Spleen (tissue), 11 donors: ENCODE measurements around the gene PRDM16. TPM values are rescaled to one million over a fixed set of nuclear protein-coding genes. Genes with fewer than 3 reads are reported as not detected.

Experiments
- DNase-seq: peaks from one replicate; pipeline ENCODE4 v3.0.0-alpha.2; 2020
- H3K27ac ChIP-seq, 8 donors: fragments of 200-600 bp; sonication (generic) in 7 of 8; 1 replicate in 4 of 8; 2 replicates in 4 of 8; pipeline versions ENCODE4 v1.5.0 to v1.8.0; 2016 to 2021; ENCODE audit warnings: inconsistent platforms in 4 of 8, mild to moderate bottlenecking in 4 of 8, moderate library complexity in 1 of 8
- H3K27me3 ChIP-seq, 7 donors: fragments of 200-600 bp; sonication (generic) in 6 of 7; replicated peaks in 1 of 7; 1 replicate in 4 of 7; 2 replicates in 3 of 7; pipeline versions ENCODE4 v1.5.0 to v1.8.0; 2016 to 2021; ENCODE audit warnings: inconsistent platforms in 3 of 7, mild to moderate bottlenecking in 1 of 7
- H3K36me3 ChIP-seq, 6 donors: fragments of 200-600 bp; sonication (generic) in 5 of 6; 1 replicate in 4 of 6; 2 replicates in 2 of 6; pipeline versions ENCODE4 v1.5.0 to v1.8.0; 2016 to 2021; ENCODE audit warnings: inconsistent platforms in 2 of 6
- H3K4me1 ChIP-seq, 6 donors: fragments of 200-600 bp; sonication (generic) in 5 of 6; 1 replicate in 3 of 6; 2 replicates in 3 of 6; pipeline versions ENCODE4 v1.5.0 to v1.8.0; 2016 to 2021; ENCODE audit warnings: inconsistent platforms in 3 of 6
- H3K4me3 ChIP-seq, 8 donors: fragments of 200-600 bp; sonication (generic) in 7 of 8; 1 replicate in 4 of 8; 2 replicates in 4 of 8; pipeline versions ENCODE4 v1.5.0 to v1.8.0; 2016 to 2021; ENCODE audit warnings: inconsistent platforms in 4 of 8, mild to moderate bottlenecking in 4 of 8, moderate library complexity in 2 of 8
- H3K9me3 ChIP-seq, 8 donors: fragments of 200-600 bp; sonication (generic) in 7 of 8; 1 replicate in 4 of 8; 2 replicates in 4 of 8; pipeline versions ENCODE4 v1.5.0 to v1.8.0; 2016 to 2021; ENCODE audit warnings: inconsistent platforms in 4 of 8
- CTCF ChIP-seq, 11 experiments: fragments of 200-600 bp in 7 of 11; fragments of 450-650 bp in 4 of 11; sonication (generic) in 4 of 11; IDR thresholded peaks in 8 of 11; conservative IDR thresholded peaks in 3 of 11; 1 replicate in 7 of 11; 2 replicates in 4 of 11; pipeline versions ENCODE4 v1.4.0 to v1.8.0; 2016 to 2021; ENCODE audit warnings: antibody characterized with exemption in 11 of 11, inconsistent platforms in 4 of 11, mild to moderate bottlenecking in 1 of 11
- POLR2A ChIP-seq, 3 donors: fragments of 450-650 bp; IDR thresholded peaks; one replicate each; pipeline ENCODE4 v1.5.1; 2017; ENCODE audit warnings: antibody characterized with exemption in 3 of 3, mild to moderate bottlenecking in 1 of 3
- POLR2AphosphoS5 ChIP-seq, 3 donors: sonication (generic); formaldehyde crosslinking; IDR thresholded peaks; one replicate each; pipeline ENCODE4 v1.5.1; 2017; ENCODE audit warnings: antibody characterized with exemption in 3 of 3
- WGBS, 5 donors: extraction: QIAGEN DNeasy Blood & Tissue Kit in 3 of 5; methylation state at CpG; one replicate each; pipeline versions ENCODE4 v1.1.5 to v1.1.7; 2013 to 2018; 5-methylcytosine and 5-hydroxymethylcytosine counted together
- intact Hi-C: fragments of 100-400 bp; cut with DNase I; formaldehyde crosslinking; loops from one replicate; pipeline ENCODE4 v1.15.0; 2023; ENCODE audit warnings: low total_unique reads
- polyA plus RNA-seq, 3 donors: library from polyadenylated mRNA; stranded (reverse); fragments of 200-250 nt; gene quantifications; one replicate each; pipeline ENCODE4 v1.2.1, GENCODE V29; 2013
- total RNA-seq, 7 donors: library from RNA; depleted of rRNA in 3 of 7; stranded (reverse); fragments of >200 nt in 3 of 7; fragmentation: NEBNext Ultra II Directional in 4 of 7; extraction: Animal tissue kit (Norgen Biotek cat#: 25700) in 4 of 7; gene quantifications; one replicate each; pipeline versions ENCODE4 v1.1.0 to v1.2.1, GENCODE V29; 2016 to 2021
- donor health status: healthy with polysubstance abuse.
- donor health status: DM: no; HTN: no; CAD: no; lungs with moderate emphysema.
- donor health status: DM: no; HTN: no; CAD: no.
- donor health status: Bipolar disorder and iron deficiency.
- donor health status: healthy.
- donor health status: DM: no; HTN: no; CAD: no.
- donor health status: DM: yes; HTN: yes; CAD: no.

The PRDM16 gene
- total and polyA plus RNA-seq, 10 donors: 0.43 to 3.2 (median 1.4) TPM

GRCh38 chr1:3251807-3252428 is 182.9 kb downstream of the PRDM16 start:
- 71 to 85% (median 78%) methylated on average over 13 to 17 of the region's 17 CpGs for WGBS, 5 donors
- DNase-seq: no peak
- Histone ChIP-seq H3K27ac (no peak overlapping the region), H3K9me3 (peaks cover 0 to 3% (median 0%) of the 10 kb centered on the region in 8 donors), H3K36me3 (no peaks in the 10 kb centered on the region), H3K4me1 (peaks cover 0 to 21% (median 9%) of the 10 kb centered on the region in 6 donors), H3K27me3 (peaks cover 0 to 57% (median 8%) of the 10 kb centered on the region in 7 donors), H3K4me3 (no peak overlapping the region)
- no peak for TF ChIP-seq POLR2AphosphoS5 (IDR thresholded peaks at IDR 0.05)
- TF ChIP-seq CTCF (IDR thresholded peaks at IDR 0.05 in 8 of 11, conservative IDR thresholded peaks at IDR 0.05 in 3 of 11): no peak
- TF ChIP-seq POLR2A (IDR thresholded peaks at IDR 0.05): no peak
- intact Hi-C loops: no loop called here

GRCh38 chr1:3255680-3256079 is 186.7 kb downstream of the PRDM16 start:
- Histone ChIP-seq H3K4me3 (no peak overlapping the region), H3K27ac (no peak overlapping the region), H3K27me3 (peaks cover 0 to 30% (median 0%) of the 10 kb centered on the region in 7 donors), H3K36me3 (no peaks in the 10 kb centered on the region), H3K9me3 (peaks cover 0 to 3% (median 0%) of the 10 kb centered on the region in 8 donors), H3K4me1 (no peaks in the 10 kb centered on the region)
- intact Hi-C loops: no loop called here
- 92 to 95% (median 94%) methylated on average over 11 to 15 of the region's 15 CpGs for WGBS, 5 donors
- no peak for DNase-seq
- TF ChIP-seq POLR2A (IDR thresholded peaks at IDR 0.05): no peak
- no peak for TF ChIP-seq POLR2AphosphoS5 (IDR thresholded peaks at IDR 0.05)
- no peak for TF ChIP-seq CTCF (IDR thresholded peaks at IDR 0.05 in 8 of 11, conservative IDR thresholded peaks at IDR 0.05 in 3 of 11)

GRCh38 chr1:3257788-3258187 is 188.8 kb downstream of the PRDM16 start:
- Histone ChIP-seq H3K27me3 (peaks cover 0 to 23% (median 0%) of the 10 kb centered on the region in 7 donors), H3K9me3 (peaks cover 0 to 3% (median 0%) of the 10 kb centered on the region in 8 donors), H3K4me3 (no peak overlapping the region), H3K27ac (no peak overlapping the region), H3K36me3 (no peaks in the 10 kb centered on the region), H3K4me1 (no peaks in the 10 kb centered on the region)
- 90 to 99% (median 93%) methylated on average over 4 of the region's 4 CpGs for WGBS, 5 donors
- DNase-seq: no peak
- intact Hi-C loops: no loop called here
- no peak for TF ChIP-seq POLR2AphosphoS5 (IDR thresholded peaks at IDR 0.05)
- no peak for TF ChIP-seq CTCF (IDR thresholded peaks at IDR 0.05 in 8 of 11, conservative IDR thresholded peaks at IDR 0.05 in 3 of 11)
- no peak for TF ChIP-seq POLR2A (IDR thresholded peaks at IDR 0.05)

GRCh38 chr1:3258386-3259003 is 189.5 kb downstream of the PRDM16 start:
- no peak for DNase-seq
- Histone ChIP-seq H3K36me3 (no peaks in the 10 kb centered on the region), H3K9me3 (no peaks in the 10 kb centered on the region), H3K4me1 (no peaks in the 10 kb centered on the region), H3K27me3 (peaks cover 0 to 28% (median 0%) of the 10 kb centered on the region in 7 donors), H3K27ac (no peak overlapping the region), H3K4me3 (no peak overlapping the region)
- WGBS, 5 donors: 80 to 88% (median 84%) methylated on average over 16 of the region's 16 CpGs
- TF ChIP-seq POLR2AphosphoS5 (IDR thresholded peaks at IDR 0.05) (no peak), CTCF (IDR thresholded peaks at IDR 0.05 in 8 of 11, conservative IDR thresholded peaks at IDR 0.05 in 3 of 11) (no peak), POLR2A (IDR thresholded peaks at IDR 0.05) (no peak)
- intact Hi-C loops: no loop called here
